ENCODE data around the gene PARD3.

Gene PARD3

DNA sequence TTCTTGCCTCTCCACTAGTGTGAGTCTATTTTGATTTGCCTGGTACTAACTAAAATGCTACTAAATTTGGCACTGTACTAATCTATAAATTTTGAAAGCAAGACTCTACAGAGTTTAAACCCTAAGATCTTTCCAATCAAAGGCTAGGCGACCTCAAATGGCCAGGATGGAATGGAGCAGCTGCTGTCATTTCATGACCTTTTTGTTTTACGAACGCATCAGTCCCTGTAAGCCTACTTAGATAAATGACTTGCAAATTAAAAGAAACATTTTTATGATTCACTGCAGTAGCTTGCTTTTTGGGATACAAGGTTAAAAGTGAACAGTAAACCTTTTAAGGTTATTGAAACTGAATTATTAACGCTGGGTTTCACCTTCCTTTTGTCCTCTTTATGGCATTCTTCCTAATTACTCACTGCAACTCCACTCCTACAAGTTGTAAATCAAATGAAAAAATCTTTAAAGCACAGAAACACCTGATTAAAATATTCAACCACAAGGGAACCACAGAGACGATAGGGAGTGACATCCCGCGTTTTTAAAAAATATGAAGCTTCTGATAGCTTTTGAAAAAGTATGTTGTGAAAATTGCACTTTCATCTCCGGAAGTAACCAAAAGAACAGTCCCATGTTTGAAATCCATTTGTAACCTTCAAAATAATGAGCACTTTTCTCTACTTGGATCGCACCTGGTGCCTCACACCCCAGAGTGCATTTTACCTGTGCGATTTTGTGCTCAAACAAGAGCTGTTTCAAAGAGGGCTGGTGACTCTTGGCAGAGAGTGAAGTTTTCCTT lies 595.1 kb downstream of the PARD3 start:
- H3K4me3 ChIP-seq (ENCODE audit: low read depth, low read length), result no peak overlapping the region
- no peak for TF ChIP-seq CTCF (IDR thresholded peaks at IDR 0.05; ENCODE audit: control insufficient read depth, extremely low read depth, insufficient read depth)
- no peak for DNase-seq (ENCODE audit: low read depth)

GRCh38 chr10:34217524-34217923 lies 597.6 kb downstream of the PARD3 start:
- TF ChIP-seq CTCF (IDR thresholded peaks at IDR 0.05; ENCODE audit: control insufficient read depth, extremely low read depth, insufficient read depth), result no peak
- no peak overlapping the region for H3K4me3 ChIP-seq (ENCODE audit: low read depth, low read length)
- no peak for DNase-seq (ENCODE audit: low read depth)

- no peak for DNase-seq (ENCODE audit: low read depth)
- TF ChIP-seq CTCF (IDR thresholded peaks at IDR 0.05; ENCODE audit: control insufficient read depth, extremely low read depth, insufficient read depth), result no peak
- H3K4me3 ChIP-seq (ENCODE audit: low read depth, low read length), result no peak overlapping the region
Measured at GRCh38 chr10:34216348-34216945, 598.6 kb downstream of the PARD3 start.

GRCh38 chr10:34213805-34214197 lies 601.3 kb downstream of the PARD3 start:
- no peak overlapping the region for H3K4me3 ChIP-seq (ENCODE audit: low read depth, low read length)
- no peak for DNase-seq (ENCODE audit: low read depth)
- no peak for TF ChIP-seq CTCF (IDR thresholded peaks at IDR 0.05; ENCODE audit: control insufficient read depth, extremely low read depth, insufficient read depth)

- no peak overlapping the region for H3K4me3 ChIP-seq (ENCODE audit: low read depth, low read length)
- TF ChIP-seq CTCF (IDR thresholded peaks at IDR 0.05; ENCODE audit: control insufficient read depth, extremely low read depth, insufficient read depth), result no peak
- DNase-seq (ENCODE audit: low read depth), result no peak
Measured at GRCh38 chr10:34213193-34213804, 601.8 kb downstream of the PARD3 start.

DNA sequence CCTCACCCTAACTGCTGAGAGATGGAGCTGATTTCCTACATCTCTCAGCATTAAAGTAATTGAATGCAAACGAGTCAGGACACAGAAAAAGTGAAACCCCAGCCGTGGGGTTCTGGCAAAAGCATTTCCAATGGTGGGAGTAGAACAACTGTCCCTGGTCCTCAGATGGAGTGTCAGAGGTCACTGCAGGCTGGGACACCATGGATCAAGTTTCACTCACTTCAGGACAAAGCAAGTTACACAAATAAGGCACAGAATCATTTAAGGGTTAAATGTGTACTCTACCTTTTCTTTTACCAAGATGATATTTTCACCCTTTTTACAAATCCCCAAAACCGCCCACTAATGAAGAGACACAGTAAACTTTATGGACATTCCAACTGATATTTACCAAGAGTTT lies 607.8 kb downstream of the PARD3 start:
- no peak for TF ChIP-seq CTCF (IDR thresholded peaks at IDR 0.05; ENCODE audit: control insufficient read depth, extremely low read depth, insufficient read depth)
- no peak for DNase-seq (ENCODE audit: low read depth)
- no peak overlapping the region for H3K4me3 ChIP-seq (ENCODE audit: low read depth, low read length)
